HL-60 (cell line): ENCODE results near the gene LRATD1.

Experiments used
- DNase-seq, 2 experiments: peaks; one replicate each; pipeline ENCODE4 v3.0.0-alpha.2; 2010 to 2020; ENCODE audit warnings: low read depth in 1 of 2, low spot score in 1 of 2
- H3K27ac ChIP-seq: fragments of 250-450 bp; sonication (Bioruptor Pico); replicated peaks from 2 replicates; pipeline ENCODE4 v1.5.1; 2020; ENCODE audit warnings: mild to moderate bottlenecking, moderate library complexity
- H3K27me3 ChIP-seq: fragments of 250-450 bp; sonication (Bioruptor Pico); 2 replicates; pipeline ENCODE4 v1.5.1; 2021; ENCODE audit warnings: mild to moderate bottlenecking, moderate library complexity; ENCODE audit not compliant: insufficient read depth, poor library complexity, severe bottlenecking
- H3K4me3 ChIP-seq: replicated peaks from 2 replicates; pipeline ENCODE4 v1.5.1; 2011; ENCODE audit warnings: mild to moderate bottlenecking, control low read depth, low read length; ENCODE audit not compliant: insufficient read depth
- CTCF ChIP-seq: IDR thresholded peaks from one replicate; pipeline ENCODE4 v1.5.1; 2011; ENCODE audit warnings: low read length, control low read depth, inconsistent platforms; ENCODE audit not compliant: insufficient read depth
- GABPA ChIP-seq: IDR thresholded peaks from 2 replicates; pipeline ENCODE4 v1.6.1; 2012; ENCODE audit warnings: low read depth
- POLR2AphosphoS5 ChIP-seq: IDR thresholded peaks from 2 replicates; pipeline ENCODE4 v1.6.1; 2012; ENCODE audit warnings: low read depth
- REST ChIP-seq: IDR thresholded peaks from 2 replicates; pipeline ENCODE4 v1.6.1; 2012; ENCODE audit warnings: low read depth; ENCODE audit not compliant: insufficient replicate concordance
- SPI1 ChIP-seq: IDR thresholded peaks from 2 replicates; pipeline ENCODE4 v1.6.1; 2012; ENCODE audit warnings: low read depth, mild to moderate bottlenecking, borderline replicate concordance

The LRATD1 gene

GRCh38 chr2:14676371-14676770, 43.9 kb downstream of the LRATD1 start:
- Histone ChIP-seq H3K27ac (no peak overlapping the region), H3K27me3 (no peaks in the 10 kb centered on the region), H3K4me3 (no peak overlapping the region)
- no peak for DNase-seq
- TF ChIP-seq POLR2AphosphoS5: no peak
- no peak for TF ChIP-seq REST
- TF ChIP-seq CTCF: no peak
- no peak for TF ChIP-seq GABPA
- no peak for TF ChIP-seq SPI1

- no peak for TF ChIP-seq CTCF
- TF ChIP-seq REST: peak; percentile 92
- Histone ChIP-seq H3K27ac (no peak overlapping the region), H3K4me3 (no peak overlapping the region), H3K27me3 (no peaks in the 10 kb centered on the region)
- DNase-seq: no peak
These were observed 44.5 kb downstream of the LRATD1 start for GRCh38 chr2:14677039-14677438.

- no peaks in the 10 kb centered on the region for H3K27me3 ChIP-seq
- no peak overlapping the region for H3K4me3 ChIP-seq
- DNase-seq: no peak
- TF ChIP-seq REST (no peak), CTCF (no peak), GABPA (no peak), SPI1 (no peak)
- no peak overlapping the region for H3K27ac ChIP-seq
These were observed 46.2 kb downstream of the LRATD1 start for GRCh38 chr2:14678761-14679160.
